Cardiac septum (tissue), 1 donor: ENCODE results near the gene MRPL45. TPM values are rescaled to one million over a fixed set of nuclear protein-coding genes. Genes with fewer than 3 reads are reported as not detected.

Experiments
- DNase-seq: peaks from one replicate; pipeline ENCODE4 v3.0.0-alpha.2; 2020; ENCODE audit warnings: low spot score
- intact Hi-C: fragments of 100-400 bp; cut with DNase I; formaldehyde crosslinking; loops from one replicate; pipeline ENCODE4 v1.14.0; 2022
- total RNA-seq: library from RNA; stranded (reverse); fragmentation: NEBNext Ultra II Directional; extraction: Animal tissue kit (Norgen Biotek cat#: 25700); gene quantifications from one replicate; pipeline ENCODE4 v1.2.1, GENCODE V29; 2021
- donor health status: DM: no; HTN: no; CAD: no.

Gene MRPL45
- total RNA-seq, 1 donor from 2014 or later = 26.3 TPM

GRCh38 chr17:38342886-38343607, 46.1 kb downstream of the MRPL45 start:
- DNase-seq = no peak
- intact Hi-C loops = no loop called here

GRCh38 chr17:38343608-38344419, 46.8 kb downstream of the MRPL45 start, which contains the start of gene GPR179:
Gene GPR179, minus strand, starts transcription at chr17:38343956. Its CDS starts 167 bp downstream, at chr17:38343789.
- DNase-seq = no peak
- intact Hi-C loops = no loop called here

GRCh38 chr17:38344420-38344745, 47.4 kb downstream of the MRPL45 start:
- intact Hi-C loops = no loop called here
- DNase-seq = no peak

- intact Hi-C loops = no loop called here
- DNase-seq = no peak
Measured at GRCh38 chr17:38345743-38346142, 48.8 kb downstream of the MRPL45 start.

- peak; percentile 91 for DNase-seq
- intact Hi-C loops = loop anchor here (1.0 kb wide), 1 partner anchor 65 kb away; no protein-coding TSS in a partner anchor
Measured at GRCh38 chr17:38349097-38349730, 52.2 kb downstream of the MRPL45 start.

GRCh38 chr17:38350035-38350434, 53.1 kb downstream of the MRPL45 start:
- intact Hi-C loops = loop anchor here (10.0 kb wide), 2 partner anchors 135 to 315 kb away; no protein-coding TSS in a partner anchor
- DNase-seq = no peak

- peak; percentile 97 for DNase-seq
- intact Hi-C loops = loop anchor here (10.0 kb wide), 2 partner anchors 133 to 313 kb away; no protein-coding TSS in a partner anchor
Measured at GRCh38 chr17:38351412-38352222, 54.6 kb downstream of the MRPL45 start, which contains the start of gene SOCS7. Gene SOCS7, plus strand, starts transcription at chr17:38351844. Its CDS starts 209 bp downstream, at chr17:38352053.

GRCh38 chr17:38352245-38353085, 55.5 kb downstream of the MRPL45 start:
- intact Hi-C loops = loop anchor here (10.0 kb wide), 2 partner anchors 132 to 312 kb away; no protein-coding TSS in a partner anchor
- DNase-seq = peak; percentile 85

GRCh38 chr17:38353086-38353604, 56.2 kb downstream of the MRPL45 start:
- DNase-seq = no peak
- intact Hi-C loops = loop anchor here (10.0 kb wide), 2 partner anchors 132 to 312 kb away; no protein-coding TSS in a partner anchor

- intact Hi-C loops = loop anchor here (10.0 kb wide), 2 partner anchors 131 to 311 kb away; no protein-coding TSS in a partner anchor
- DNase-seq = no peak
Measured at GRCh38 chr17:38353668-38354067, 56.7 kb downstream of the MRPL45 start.

GRCh38 chr17:38354466-38354865, 57.5 kb downstream of the MRPL45 start:
- intact Hi-C loops = loop anchor here (10.0 kb wide), 2 partner anchors 130 to 310 kb away; no protein-coding TSS in a partner anchor
- DNase-seq = no peak

GRCh38 chr17:38355251-38355650, 58.3 kb downstream of the MRPL45 start:
- intact Hi-C loops = loop anchor here (10.0 kb wide), 2 partner anchors 130 to 310 kb away; no protein-coding TSS in a partner anchor
- DNase-seq = no peak

- intact Hi-C loops = loop anchor here (10.0 kb wide), 2 partner anchors 127 to 307 kb away; no protein-coding TSS in a partner anchor
Measured at GRCh38 chr17:38357486-38358123, 60.6 kb downstream of the MRPL45 start.

GRCh38 chr17:38358586-38359513, 61.9 kb downstream of the MRPL45 start:
- no peak for DNase-seq
- intact Hi-C loops = loop anchor here (10.0 kb wide), 2 partner anchors 126 to 306 kb away; no protein-coding TSS in a partner anchor

More at GRCh38 chr17:38357486-38358123, 60.6 kb downstream of the MRPL45 start:
- no peak for DNase-seq

- intact Hi-C loops = no loop called here
- no peak for DNase-seq
Measured at GRCh38 chr17:38361694-38362465, 64.9 kb downstream of the MRPL45 start.
